Stimulated activated effector memory CD8-positive, alpha-beta T cell treated with anti-CD3 and anti-CD28 coated beads, Interleukin-12 subunit alpha, Interleukin-12 subunit beta, amount 100 ng/mL, for 72 hours (primary cell): Measurements from ENCODE around the gene HMCN2.

Source experiments
- ATAC-seq: fragments of 150-1000 bp; cut with Tn5 transposase; 2 replicates; pipeline ENCODE4 v1.10.0; 2021
- DNase-seq, 2 donors: peaks; one replicate each; pipeline ENCODE4 v3.0.0; 2021 to 2022; ENCODE audit warnings: low spot score in 2 of 2
- H3K27ac Mint-ChIP-seq: one replicate; pipeline ENCODE4 v1.8.0; 2022; ENCODE audit warnings: mild to moderate bottlenecking, mixed read lengths
- H3K36me3 Mint-ChIP-seq: one replicate; pipeline ENCODE4 v1.8.0; 2022; ENCODE audit warnings: mild to moderate bottlenecking, mixed read lengths
- H3K4me1 Mint-ChIP-seq: one replicate; pipeline ENCODE4 v1.8.0; 2022; ENCODE audit warnings: mixed read lengths
- H3K4me3 Mint-ChIP-seq: one replicate; pipeline ENCODE4 v1.8.0; 2022; ENCODE audit warnings: mild to moderate bottlenecking, mixed read lengths
- H3K9me3 Mint-ChIP-seq: one replicate; pipeline ENCODE4 v1.8.0; 2022; ENCODE audit warnings: mixed read lengths

Gene HMCN2

GRCh38 chr9:130356877-130357584, 91.5 kb downstream of the HMCN2 start:
- Mint-ChIP-seq H3K36me3 (no peaks in the 10 kb centered on the region), H3K9me3 (no peaks in the 10 kb centered on the region), H3K4me3 (no peak overlapping the region), H3K4me1 (peaks cover 5% of the 10 kb centered on the region), H3K27ac (no peak overlapping the region)
- no peak for DNase-seq
- ATAC-seq: no peak

- DNase-seq (no peak), ATAC-seq (no peak)
- H3K4me1 Mint-ChIP-seq: peaks cover 5% of the 10 kb centered on the region
- no peaks in the 10 kb centered on the region for H3K9me3 Mint-ChIP-seq
- no peak overlapping the region for H3K4me3 Mint-ChIP-seq
- no peak overlapping the region for H3K27ac Mint-ChIP-seq
- no peaks in the 10 kb centered on the region for H3K36me3 Mint-ChIP-seq
Measured at GRCh38 chr9:130358928-130359327, 93.4 kb downstream of the HMCN2 start.

GRCh38 chr9:130359819-130360218, 94.3 kb downstream of the HMCN2 start:
- no peak for ATAC-seq
- Mint-ChIP-seq H3K4me3 (no peak overlapping the region), H3K9me3 (no peaks in the 10 kb centered on the region), H3K36me3 (no peaks in the 10 kb centered on the region), H3K4me1 (peaks cover 5% of the 10 kb centered on the region), H3K27ac (no peak overlapping the region)
- no peak for DNase-seq

GRCh38 chr9:130360672-130361071, 95.1 kb downstream of the HMCN2 start:
- Mint-ChIP-seq H3K27ac (no peak overlapping the region), H3K9me3 (no peaks in the 10 kb centered on the region), H3K36me3 (no peaks in the 10 kb centered on the region), H3K4me3 (no peak overlapping the region), H3K4me1 (peaks cover 5% of the 10 kb centered on the region)
- ATAC-seq (no peak), DNase-seq (no peak)

- ATAC-seq (no peak), DNase-seq (no peak)
- Mint-ChIP-seq H3K4me3 (no peak overlapping the region), H3K9me3 (no peaks in the 10 kb centered on the region), H3K4me1 (peaks cover 5% of the 10 kb centered on the region), H3K36me3 (no peaks in the 10 kb centered on the region), H3K27ac (no peak overlapping the region)
Measured at GRCh38 chr9:130361873-130362362, 96.4 kb downstream of the HMCN2 start.

DNA sequence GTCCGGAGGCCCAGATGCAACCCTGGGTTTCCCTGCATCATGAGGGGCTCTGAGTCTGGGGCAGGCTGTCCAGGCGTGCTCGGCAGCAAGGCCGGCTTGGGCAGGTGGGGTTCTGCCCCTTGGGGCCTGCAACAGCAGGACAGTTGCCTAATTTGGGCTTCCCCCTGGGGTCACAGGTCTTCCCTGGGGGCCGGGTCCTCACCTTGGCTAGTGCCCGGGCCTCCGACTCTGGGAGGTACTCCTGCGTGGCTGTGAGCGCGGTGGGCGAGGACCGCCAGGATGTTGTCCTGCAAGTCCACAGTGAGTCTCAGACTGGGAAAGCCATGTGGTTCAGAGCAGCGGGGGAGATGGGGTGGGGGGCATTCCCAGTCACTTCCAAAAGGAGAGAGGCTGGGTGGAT, 97.1 kb downstream of the HMCN2 start:
- Mint-ChIP-seq H3K4me3 (no peak overlapping the region), H3K36me3 (no peaks in the 10 kb centered on the region), H3K9me3 (no peaks in the 10 kb centered on the region), H3K27ac (no peak overlapping the region), H3K4me1 (peaks cover 5% of the 10 kb centered on the region)
- ATAC-seq (no peak), DNase-seq (no peak)

DNA sequence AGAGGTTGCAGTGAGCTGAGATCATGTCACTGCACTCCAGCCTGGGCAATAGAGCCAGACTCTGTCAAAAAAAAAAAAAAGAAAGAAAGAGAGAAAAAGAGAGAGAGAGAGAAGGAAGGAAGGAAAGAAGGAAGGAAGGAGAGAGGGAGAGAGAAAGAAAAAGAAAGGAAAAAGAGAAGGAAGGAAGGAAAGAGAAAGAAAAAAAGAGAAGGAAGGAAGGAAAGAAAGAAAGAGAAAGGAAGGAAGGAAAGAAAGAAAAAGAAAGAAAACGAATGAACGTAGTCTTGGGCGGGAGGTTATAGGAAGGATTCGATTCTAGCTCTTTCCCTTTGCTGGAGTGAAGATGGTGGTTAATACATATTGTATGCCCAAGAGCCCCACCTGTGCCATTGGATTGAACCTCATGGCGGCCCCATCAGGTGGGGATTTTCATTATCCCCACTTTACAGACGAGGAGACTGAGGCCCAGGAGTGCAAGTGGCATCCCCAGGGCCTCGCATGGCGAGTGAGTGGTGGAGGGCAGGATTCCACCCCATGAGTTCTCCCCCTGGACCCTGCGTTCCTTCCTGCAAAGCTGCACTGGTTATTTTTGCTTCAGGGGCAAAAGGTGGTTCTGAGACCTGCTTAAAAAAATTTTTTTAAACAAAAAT, 98.3 kb downstream of the HMCN2 start:
- Mint-ChIP-seq H3K36me3 (no peaks in the 10 kb centered on the region), H3K4me1 (peaks cover 11% of the 10 kb centered on the region)

GRCh38 chr9:130364619-130365322, 99.2 kb downstream of the HMCN2 start:
- Mint-ChIP-seq H3K9me3 (no peaks in the 10 kb centered on the region), H3K4me1 (peaks cover 12% of the 10 kb centered on the region), H3K4me3 (no peak overlapping the region), H3K36me3 (no peaks in the 10 kb centered on the region), H3K27ac (no peak overlapping the region)
- no peak for DNase-seq
- no peak for ATAC-seq

More for the DNA sequence above, 98.3 kb downstream of the HMCN2 start:
- Mint-ChIP-seq H3K4me3 (no peak overlapping the region), H3K9me3 (no peaks in the 10 kb centered on the region), H3K27ac (no peak overlapping the region)
- ATAC-seq (no peak), DNase-seq (no peak)

- Mint-ChIP-seq H3K4me1 (peaks cover 12% of the 10 kb centered on the region), H3K36me3 (no peaks in the 10 kb centered on the region), H3K4me3 (no peak overlapping the region), H3K9me3 (no peaks in the 10 kb centered on the region), H3K27ac (no peak overlapping the region)
- DNase-seq (no peak), ATAC-seq (no peak)
Measured at GRCh38 chr9:130365323-130365721, 99.8 kb downstream of the HMCN2 start.

GRCh38 chr9:130366072-130366471, 100.5 kb downstream of the HMCN2 start:
- Mint-ChIP-seq H3K9me3 (no peaks in the 10 kb centered on the region), H3K4me3 (no peak overlapping the region), H3K4me1 (peaks cover 12% of the 10 kb centered on the region), H3K36me3 (no peaks in the 10 kb centered on the region), H3K27ac (no peak overlapping the region)
- ATAC-seq (no peak), DNase-seq (no peak)

DNA sequence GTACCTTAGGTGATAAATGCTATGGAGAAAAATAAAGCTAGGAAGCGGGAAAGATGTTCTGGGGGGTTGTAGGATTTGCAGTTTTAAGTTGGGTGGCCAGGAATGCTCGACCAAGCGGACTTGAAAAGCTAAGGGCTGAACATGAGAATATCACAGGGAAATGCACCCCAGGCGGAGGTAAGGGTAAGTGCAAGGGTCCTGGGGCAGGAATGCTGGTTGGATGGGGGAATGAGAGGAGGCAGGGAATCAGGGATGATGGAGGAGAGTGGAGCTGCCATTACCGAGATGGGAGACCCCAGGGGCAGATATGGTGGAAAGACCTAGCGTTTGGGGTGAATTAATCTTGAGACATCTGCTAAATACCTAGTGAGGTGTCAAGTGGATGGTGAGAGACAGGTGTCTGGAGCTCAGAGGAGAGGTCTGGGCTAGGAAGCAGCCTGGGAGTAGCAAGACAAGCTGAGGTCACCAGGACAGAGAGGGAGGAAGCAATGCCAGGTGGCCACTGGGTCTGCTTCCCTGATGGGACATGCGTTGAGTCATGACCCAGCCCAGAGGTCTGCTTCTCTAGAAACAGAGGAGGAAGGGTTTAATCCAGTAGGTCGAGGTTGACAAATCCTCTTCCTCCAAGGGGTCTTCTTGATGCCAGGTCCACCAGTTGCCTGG, 101.5 kb downstream of the HMCN2 start:
- H3K4me3 Mint-ChIP-seq: no peak overlapping the region
- ATAC-seq: no peak
- peaks cover 12% of the 10 kb centered on the region for H3K4me1 Mint-ChIP-seq
- no peaks in the 10 kb centered on the region for H3K36me3 Mint-ChIP-seq
- H3K27ac Mint-ChIP-seq: no peak overlapping the region
- DNase-seq: no peak
- H3K9me3 Mint-ChIP-seq: no peaks in the 10 kb centered on the region

GRCh38 chr9:130368631-130369103, 103.1 kb downstream of the HMCN2 start:
- Mint-ChIP-seq H3K36me3 (no peaks in the 10 kb centered on the region), H3K4me1 (peaks cover 12% of the 10 kb centered on the region), H3K4me3 (no peak overlapping the region), H3K9me3 (no peaks in the 10 kb centered on the region), H3K27ac (no peak overlapping the region)
- ATAC-seq (peak; percentile 78), DNase-seq (no peak)

GRCh38 chr9:130370226-130370625, 104.7 kb downstream of the HMCN2 start:
- H3K27ac Mint-ChIP-seq: no peak overlapping the region
- peaks cover 12% of the 10 kb centered on the region for H3K4me1 Mint-ChIP-seq
- DNase-seq (no peak), ATAC-seq (no peak)
- no peaks in the 10 kb centered on the region for H3K9me3 Mint-ChIP-seq
- H3K36me3 Mint-ChIP-seq: no peaks in the 10 kb centered on the region
- H3K4me3 Mint-ChIP-seq: no peak overlapping the region

DNA sequence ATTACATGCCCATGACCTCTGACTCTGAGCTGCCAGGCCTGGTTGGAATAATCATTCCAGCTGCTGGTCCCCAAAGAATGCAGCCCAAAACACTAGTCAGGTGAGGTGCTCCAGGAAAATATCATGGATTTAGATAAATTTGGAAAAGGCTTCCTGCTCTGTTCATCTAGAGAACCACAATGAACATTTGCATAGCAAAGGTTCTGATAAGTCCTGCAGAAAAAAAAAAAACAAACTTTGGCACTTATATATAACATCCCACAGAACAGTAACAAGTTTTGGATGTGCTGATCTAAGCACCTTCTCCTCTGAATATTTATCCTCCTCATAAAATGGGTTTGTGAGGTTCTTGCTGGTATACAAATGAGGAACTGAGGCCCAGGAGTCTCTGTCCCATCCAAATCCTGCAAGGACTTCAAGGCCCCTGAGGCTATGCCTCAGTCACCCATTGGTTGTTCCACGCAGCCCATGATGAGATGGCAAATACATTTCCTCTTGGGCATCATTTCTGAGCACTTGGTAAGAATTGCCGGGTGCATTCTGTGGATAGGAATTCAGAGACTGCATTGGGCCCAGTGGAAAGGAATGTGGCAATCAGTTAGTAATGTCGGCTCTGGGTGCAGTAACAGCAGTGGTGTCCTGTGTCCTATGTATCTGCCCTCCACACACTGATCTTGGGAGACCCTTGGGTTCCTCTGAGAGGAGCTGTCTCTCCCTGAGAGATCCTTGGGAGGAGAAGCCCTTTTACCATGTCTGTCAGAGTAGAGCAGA, 105.8 kb downstream of the HMCN2 start:
- H3K36me3 Mint-ChIP-seq: no peaks in the 10 kb centered on the region
- DNase-seq (no peak), ATAC-seq (no peak)
- no peak overlapping the region for H3K27ac Mint-ChIP-seq
- H3K4me1 Mint-ChIP-seq: peaks cover 12% of the 10 kb centered on the region
- H3K9me3 Mint-ChIP-seq: no peaks in the 10 kb centered on the region
- H3K4me3 Mint-ChIP-seq: no peak overlapping the region

- H3K36me3 Mint-ChIP-seq: no peaks in the 10 kb centered on the region
- H3K4me1 Mint-ChIP-seq: peaks cover 12% of the 10 kb centered on the region
- H3K9me3 Mint-ChIP-seq: no peaks in the 10 kb centered on the region
- ATAC-seq (no peak), DNase-seq (no peak)
- no peak overlapping the region for H3K4me3 Mint-ChIP-seq
- no peak overlapping the region for H3K27ac Mint-ChIP-seq
Measured at GRCh38 chr9:130372057-130372456, 106.5 kb downstream of the HMCN2 start.
